Left forelimb (tissue), 1 donor: ENCODE results near the gene C1GALT1.
A peak's percentile ranks its signal among the peaks of the same experiment; 100 is the strongest.
"Not testable (repeated sequence)": the region's sequence is repeated elsewhere in the genome, so short reads cannot be mapped to it uniquely, and the experiment has no call there.

ENCODE experiments used
- DNase-seq: peaks from one replicate; pipeline ENCODE4 v3.0.0-alpha.2; 2018; ENCODE audit warnings: low spot score

Gene C1GALT1

DNA sequence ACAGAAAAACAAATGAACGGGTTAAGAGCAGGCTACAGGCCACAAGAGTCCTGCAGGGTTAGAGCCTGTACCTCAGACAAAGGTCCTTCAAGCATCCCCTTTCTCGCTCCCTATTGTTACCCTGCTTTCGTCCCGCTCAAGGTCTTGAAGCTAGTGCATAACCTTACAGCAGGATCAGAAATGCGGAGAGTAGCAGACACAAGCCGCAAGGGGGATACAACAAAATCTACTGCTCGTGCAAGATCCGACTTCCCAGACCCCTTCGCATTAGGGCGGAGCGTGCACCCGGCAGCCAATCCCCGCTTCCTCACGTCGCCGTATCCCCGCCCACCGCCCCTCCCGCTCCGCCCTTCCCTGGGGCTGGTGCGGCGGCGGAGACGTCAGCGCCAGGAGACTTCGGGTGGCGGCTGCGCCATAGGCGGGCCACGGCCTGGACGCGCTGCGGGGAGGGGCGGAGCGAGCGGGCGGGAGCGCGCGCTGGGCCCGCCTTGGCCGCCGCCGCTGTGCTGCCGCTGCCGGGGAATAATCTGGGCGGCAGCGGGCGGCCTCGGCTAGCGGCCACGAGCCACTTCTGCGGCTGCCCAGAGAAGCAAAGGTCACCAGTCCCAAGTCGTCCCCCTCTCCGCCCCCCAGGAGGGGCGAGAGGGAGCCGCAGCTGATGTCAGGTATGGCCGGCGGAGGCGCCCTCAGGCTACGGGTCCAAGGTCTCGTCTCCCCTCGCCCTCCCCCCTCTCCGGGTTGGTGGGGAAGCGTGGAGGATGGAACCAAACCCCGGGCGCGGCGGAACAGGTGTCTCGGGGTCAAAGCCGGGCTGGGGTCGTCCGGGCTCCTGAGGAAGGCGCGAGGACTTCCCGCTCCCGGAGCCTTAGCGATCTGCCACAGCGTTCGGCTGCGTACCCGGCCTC lies at the start of gene C1GALT1:
TSS of gene C1GALT1 (plus strand) at position 389 of the 905 bp plus-strand sequence. CDS start 51,776 bp downstream, outside the sequence.
- DNase-seq, result peak; percentile 97

DNA sequence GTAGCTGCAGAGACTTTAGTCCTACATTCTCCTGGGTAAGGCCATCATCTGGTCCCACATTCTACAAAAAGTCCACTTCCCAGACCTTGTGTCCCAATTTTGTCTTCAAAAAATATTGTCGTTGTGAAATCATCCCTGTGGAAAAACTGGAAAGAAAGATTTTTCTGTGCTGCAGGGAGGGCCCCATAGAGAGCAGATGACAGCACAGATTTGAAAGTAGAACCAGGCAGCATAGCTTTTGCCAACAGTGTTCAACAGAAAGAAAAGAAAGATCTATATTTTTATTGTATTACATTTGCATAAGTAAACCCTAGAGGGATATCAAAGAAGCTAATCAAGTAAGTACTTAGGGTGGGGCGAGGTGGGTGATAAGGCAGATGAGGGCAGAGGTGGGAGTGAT lies 48.3 kb upstream of the C1GALT1 start:
- DNase-seq, result no peak

DNA sequence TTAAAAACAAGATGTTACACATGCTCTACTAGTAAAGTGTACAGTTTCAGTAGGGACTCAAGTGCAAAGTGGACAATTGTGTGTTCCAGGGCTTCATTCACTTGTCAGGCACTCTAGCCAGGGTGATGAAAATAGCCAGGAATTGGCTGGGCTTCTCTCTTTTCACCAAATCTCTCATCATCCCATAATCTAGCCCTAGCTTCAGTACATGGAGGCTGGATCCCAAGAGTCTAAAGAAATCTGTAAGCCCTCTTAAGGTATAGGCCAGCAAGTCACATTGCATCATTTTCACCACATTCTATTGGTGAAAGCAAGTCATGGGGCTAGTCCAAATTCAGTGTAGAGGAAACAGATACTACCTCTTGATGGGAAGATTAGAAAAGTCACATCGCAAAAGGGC lies 47.3 kb upstream of the C1GALT1 start:
- no peak for DNase-seq

DNA sequence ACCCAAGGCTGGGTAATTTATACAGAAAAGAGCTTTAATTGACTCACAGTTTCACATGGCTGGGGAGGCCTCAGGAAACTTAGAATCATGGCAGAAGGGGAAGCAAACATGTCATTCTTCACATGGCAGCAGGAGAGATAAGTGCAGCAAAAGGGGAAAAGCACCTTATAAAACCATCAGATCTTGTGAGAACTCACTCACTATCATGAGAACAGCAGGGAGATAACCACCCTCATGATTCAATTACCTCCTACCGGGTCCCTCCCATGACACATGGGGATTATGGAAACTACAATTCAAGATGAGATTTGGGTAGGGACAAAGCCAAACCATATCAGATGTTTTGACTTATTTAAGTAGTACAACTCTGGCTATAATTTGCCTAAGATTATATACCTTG lies 46.4 kb upstream of the C1GALT1 start:
- DNase-seq, result not testable (repeated sequence)

DNA sequence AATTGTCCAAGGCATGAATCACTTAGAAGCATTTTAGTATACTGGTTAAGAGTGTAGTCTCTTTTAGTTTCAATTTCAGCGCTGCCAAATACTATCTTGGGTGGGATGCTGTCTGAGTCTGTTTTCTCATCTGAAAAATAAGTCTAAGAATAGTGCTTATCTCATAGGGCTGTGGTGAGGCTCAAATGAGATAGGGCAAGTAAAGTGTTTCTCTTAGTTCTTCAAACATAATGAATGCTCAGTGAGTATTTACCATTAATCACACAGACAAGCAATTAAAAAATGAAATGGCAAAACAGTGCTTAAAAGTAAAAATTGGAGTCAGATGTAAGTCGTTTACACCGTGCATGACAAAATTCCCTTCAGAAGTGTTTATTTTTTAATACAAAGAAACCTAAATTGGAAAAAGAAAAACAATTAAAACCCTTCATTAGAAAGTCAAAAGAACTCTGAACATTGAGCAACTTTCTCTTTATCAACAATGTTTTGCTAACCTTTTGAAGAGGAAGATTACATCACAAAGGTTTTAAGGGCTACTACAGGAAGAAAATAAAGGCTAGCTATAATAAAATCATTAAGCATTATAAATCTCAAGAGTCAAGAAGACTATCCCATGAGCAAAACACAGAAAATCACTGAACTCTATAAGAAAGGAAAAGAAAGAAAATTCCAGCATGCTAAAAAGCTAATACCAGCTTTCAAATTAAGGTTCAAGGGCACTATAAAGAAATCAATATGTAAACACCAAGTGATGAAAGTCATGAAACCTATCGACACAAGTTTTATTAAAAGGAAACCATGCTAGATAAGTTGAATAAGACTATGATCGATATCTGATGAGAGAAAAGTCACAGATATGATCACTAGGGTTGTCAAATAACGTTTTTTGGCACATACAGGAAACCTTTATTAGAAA lies 45.6 kb upstream of the C1GALT1 start:
- no peak for DNase-seq

DNA sequence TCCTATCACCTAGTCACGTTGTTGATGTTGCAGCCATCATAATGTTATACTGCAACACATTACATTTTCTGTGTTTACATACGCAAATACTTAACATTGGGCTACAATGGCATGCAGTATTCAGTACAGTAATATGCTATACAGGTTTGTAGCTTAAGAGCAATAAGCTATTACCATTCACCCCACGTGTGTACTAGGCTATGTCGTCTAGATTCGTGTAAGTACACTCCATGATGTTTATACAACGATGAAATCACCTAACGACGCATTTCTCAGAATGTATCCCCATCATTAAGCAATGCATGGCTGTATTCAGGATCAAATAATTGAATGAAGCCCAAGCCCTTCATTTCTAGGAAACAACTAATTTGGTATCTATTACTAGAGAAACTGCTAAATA lies 43.4 kb upstream of the C1GALT1 start:
- no peak for DNase-seq

DNA sequence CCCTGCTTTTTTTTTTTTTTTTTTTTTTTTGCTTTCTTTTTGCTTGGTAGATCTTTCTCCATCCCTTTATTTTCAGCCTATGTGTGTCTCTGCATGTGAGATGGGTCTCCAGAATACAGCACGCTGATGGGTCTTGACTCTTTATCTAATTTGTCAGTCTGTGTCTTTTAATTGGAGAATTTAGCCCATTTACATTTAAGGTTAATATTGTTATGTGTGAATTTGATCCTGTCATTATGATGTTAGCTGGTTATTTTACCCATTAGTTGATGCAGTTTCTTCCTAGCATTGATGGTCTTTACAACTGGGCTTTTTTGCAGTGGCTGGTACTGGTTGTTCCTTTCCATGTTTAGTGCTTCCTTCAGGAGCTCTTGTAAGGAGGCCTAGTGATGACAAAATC lies 38.9 kb upstream of the C1GALT1 start:
- not testable (repeated sequence) for DNase-seq

DNA sequence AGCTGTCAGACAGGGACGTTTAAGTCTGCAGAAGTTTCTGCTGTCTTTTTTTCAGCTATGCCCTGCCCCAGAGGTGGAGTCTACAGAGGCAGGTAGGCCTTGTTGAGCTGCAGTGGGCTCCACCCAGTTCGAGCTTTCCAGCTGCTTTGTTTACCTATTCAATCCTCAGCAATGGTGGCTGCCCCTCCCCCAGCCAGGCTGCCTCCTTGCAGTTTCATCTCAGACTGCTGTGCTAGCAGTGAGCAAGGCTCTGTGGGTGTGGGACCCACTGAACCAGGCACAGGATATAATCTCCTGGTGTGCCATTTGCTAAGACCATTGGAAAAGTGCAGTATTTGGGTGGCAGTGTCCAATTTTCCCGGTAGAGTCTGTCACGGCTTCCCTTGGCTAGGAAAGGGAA lies 37.2 kb upstream of the C1GALT1 start:
- DNase-seq, result not testable (repeated sequence)

DNA sequence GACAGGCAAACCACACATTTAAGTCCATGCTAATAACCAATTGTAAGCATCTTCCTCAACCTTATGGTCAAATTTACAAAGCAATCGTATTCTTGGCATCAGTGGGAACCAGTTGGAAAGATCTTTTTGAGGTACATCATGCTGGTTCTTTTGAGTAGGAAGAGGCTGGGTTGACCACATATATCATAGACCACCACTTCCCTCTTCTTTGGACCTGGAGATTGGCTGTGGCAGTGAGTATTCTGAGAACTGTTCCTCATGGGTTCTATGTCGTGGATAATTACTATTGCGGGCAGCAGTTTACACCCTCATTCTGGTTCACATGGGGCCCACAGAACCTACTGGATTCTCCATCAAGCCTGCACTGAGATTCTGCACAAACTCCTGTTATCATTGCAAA lies 35.5 kb upstream of the C1GALT1 start:
- no peak for DNase-seq

DNA sequence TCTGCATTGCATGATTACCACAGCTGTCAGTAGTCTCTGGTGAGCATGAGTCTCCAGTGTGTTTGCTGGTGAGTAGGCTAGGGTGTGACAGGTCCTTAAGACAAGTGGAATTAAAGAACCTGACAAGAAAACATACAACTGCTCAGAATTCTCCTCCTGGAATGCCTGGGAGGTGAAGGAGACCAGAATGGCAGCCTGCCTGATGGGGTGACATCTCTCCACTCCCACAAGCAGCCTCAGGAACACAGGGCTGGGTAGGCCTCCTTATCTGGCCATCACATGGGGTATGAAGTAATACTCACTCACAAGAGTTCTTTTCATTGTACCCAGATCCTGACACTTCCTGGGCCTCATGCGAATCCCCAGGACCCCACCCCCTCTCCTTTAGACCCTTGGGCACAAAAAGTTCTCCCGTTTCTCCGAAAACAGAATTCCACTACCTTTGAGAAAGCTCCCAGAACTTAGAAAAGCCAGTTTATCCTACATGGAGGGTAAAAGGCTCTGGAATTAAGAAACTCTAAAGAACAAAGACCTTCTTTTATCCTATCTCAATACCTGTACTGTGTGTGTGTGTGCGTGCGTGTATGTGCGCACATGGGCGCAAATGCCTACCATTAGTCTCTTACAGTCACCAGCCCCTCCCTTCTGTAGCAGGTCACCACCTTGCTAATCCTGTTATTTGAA lies 33.4 kb upstream of the C1GALT1 start:
- no peak for DNase-seq

DNA sequence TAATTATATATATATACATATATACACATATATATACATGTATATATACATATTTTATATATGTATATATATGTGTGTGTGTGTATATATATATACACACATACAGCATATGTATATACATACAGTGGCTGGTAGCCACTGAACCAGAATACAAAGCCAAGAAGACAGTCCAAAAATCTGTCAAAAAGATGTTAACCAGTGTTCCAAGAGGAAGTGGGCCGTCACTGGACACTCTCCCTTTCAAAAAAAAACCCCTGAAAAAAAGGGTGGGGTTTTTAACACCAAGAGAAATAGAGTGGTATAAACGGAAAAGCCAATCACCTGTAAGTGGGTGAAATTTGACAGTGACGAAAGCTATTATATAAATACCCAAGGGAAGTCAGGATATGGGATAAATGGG lies 31.1 kb upstream of the C1GALT1 start:
- DNase-seq, result no peak

DNA sequence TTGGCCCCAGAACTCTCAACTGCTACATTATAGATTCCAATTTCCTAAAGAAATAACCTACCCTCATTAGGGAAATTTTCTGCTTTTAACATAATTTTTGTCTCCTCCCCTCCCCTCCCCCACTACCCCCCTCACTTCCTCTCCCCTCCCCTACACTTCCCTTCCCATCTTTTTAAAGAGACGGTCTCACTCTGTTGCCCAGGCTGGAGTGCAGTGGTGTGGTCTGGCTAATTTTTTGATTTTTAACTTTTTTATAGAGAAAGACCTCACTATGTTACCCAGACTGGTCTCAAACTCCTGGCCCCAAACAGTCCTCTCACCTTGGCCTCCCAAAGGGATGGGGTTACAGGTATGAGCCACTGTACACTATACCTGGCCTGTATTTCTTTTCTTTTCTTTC lies 30.5 kb upstream of the C1GALT1 start:
- DNase-seq, result no peak

DNA sequence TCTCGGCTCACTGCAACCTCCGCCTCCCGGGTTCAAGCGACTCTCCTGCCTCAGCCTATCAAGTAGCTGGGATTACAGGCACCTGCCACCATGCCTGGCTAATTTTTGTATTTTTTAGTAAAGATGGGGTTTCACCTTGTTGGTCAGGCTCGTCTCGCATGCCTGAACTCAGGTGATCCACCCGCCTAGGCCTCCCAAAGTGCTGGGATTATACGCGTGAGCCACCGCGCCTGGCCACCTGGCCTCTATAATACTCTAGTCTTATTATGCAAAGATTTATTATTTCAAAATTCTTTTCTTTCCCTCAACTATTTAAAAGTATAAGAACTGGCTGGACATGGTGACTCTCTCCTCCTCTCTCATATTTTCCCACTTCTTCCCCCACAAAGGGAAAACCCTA lies 30.0 kb upstream of the C1GALT1 start:
- DNase-seq, result no peak

DNA sequence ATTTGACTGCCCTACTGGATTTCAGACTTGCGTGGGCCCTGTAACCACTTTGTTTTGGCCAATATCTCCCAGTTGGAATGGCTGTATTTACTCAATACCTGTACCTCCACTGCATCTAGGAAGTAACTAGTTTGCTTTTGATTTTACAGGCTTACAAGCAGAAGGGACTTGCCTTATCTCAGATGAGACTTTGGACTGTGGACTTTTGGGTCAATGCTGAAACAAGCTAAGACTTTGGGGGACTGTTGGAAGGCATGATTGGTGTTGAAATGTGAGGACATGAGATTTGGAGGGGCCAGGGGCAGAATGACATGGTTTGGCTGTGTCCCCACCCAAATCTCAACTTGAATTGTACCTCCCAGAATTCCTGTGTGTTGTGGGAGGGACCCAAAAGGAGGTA lies 28.0 kb upstream of the C1GALT1 start:
- DNase-seq, result not testable (repeated sequence)

DNA sequence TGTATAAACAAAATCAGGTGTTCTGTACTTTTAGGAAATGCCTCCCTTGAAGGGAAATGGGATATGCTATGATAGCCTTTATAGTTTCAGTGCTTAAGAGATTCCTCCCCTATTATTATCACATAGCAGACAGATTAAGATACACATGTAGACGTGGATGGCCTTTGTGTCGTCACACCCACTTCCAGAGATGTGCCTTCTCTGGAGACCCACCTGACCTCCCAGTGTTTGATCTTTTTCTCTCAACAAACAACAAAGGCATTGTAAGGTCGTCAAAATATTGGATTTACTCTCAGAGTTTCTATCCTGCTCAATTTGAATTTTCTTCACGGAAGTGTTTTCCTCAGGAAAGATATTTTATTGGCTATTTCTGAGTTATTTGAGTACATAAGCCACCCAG lies 25.7 kb upstream of the C1GALT1 start:
- no peak for DNase-seq

DNA sequence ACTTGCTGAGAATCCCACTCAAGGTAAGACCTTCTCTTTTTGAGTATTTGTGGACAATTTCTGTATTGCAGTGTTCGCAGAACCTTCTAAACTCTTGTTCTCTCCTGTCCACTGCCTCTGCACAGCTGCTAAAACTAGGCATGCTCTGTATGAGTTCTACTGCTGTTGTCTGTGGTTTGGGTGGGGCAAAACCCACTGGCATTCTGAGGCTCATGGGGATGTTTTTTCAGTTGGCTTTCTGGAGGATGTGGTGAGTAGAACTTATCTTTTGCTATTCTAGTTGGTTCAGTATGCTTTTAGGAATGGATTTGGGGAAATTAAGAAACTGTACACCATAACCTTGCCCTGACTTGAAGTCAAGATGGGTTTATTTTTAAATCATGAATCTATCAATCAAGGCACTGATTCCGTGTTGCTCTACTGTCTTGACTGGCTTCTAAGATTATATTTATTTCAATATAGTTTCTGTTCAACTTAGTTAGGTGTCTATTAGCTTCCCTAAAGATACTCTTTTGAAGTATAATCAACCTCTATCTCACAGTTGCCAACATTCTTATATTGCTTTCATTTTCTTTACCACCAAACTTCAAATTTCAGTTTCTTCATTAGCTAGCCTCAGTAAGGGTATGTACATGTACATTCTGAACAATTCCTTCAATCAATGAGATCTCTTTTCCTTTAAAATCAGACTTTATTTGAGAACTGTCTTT lies 25.0 kb upstream of the C1GALT1 start:
- no peak for DNase-seq

DNA sequence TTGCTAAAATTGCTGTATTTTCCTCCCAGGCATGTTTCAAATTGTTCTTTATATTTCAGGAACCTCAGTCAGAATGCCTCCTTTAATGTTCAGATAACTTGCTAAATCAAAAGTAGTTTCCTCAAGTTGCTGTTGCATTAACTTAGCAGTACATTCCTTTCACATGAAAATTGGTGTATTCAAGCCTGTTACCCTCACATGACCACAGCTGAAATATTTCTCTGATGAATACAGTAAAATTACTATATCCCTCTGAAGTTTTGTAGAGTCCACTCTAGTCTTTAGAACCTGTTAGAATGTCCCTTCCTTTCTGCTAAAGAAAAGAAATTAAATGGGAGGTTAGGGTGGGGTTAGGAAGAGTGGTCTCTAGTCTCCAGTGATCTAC lies 24.5 kb upstream of the C1GALT1 start:
- DNase-seq, result no peak

DNA sequence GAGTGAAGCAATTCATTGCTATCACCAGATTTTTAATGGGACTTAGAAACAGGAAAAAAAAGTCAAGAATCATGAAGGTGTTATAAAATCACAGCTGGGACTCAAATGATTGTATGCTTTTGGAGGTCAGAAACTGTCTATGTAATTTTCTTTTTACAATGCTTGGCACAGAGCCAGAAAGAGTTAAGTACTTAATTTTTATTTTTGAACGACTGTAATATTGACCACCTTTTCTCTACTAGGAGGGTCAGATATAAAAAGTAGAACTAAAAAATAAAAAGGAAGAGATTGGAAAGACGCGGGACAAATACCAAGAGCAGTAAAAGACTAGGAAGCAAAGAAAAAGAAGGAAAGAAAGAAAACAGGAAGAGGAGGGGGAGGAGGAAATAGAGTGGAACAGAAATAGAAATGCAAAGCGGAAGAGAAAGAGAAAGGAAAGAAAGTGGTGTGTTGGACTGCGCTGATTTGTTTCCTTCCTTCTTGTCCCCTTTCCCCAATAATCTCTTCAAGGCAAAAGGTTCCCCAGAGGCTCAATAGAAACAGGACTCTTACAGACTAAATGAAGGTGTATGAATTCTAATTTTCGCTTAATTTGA lies 23.2 kb upstream of the C1GALT1 start:
- DNase-seq, result no peak

DNA sequence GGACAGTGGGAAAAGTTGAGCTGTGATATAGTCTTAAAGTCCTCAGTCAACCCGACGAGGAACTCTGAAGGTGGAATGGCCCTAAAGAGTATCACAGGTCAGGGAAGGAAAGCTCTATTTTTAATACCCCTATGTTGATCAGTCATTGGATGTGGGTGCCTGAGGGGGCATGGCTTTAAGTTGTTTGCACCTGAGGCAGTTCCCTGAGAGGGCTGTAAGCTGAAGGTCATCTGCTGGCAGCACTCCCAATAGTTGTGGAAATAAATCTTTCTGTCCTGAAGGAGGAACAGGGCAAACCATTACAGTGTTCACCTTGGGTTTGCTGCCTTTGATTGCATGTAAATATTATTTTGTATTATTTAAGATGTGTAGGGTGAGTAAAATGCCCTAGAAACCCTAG lies 17.8 kb upstream of the C1GALT1 start:
- DNase-seq, result no peak

DNA sequence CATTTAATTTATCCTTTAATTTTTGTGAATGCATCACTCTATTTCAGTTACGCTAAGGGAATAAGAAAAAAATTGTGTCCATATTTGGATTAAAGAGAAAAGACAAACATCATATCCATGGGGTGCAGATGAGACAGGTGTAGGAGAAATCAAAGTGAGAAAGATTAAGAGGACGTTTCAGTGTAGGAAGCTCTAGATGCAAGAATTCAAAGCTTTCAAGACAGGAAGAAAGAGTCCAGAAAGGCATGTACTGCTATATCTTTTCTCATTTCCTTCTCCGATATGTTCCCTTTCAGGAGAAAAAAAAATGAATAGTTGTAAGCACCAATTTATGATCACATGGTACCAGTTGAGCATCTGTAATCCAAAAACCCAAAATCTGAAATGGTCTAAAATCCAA lies 17.0 kb upstream of the C1GALT1 start:
- no peak for DNase-seq

DNA sequence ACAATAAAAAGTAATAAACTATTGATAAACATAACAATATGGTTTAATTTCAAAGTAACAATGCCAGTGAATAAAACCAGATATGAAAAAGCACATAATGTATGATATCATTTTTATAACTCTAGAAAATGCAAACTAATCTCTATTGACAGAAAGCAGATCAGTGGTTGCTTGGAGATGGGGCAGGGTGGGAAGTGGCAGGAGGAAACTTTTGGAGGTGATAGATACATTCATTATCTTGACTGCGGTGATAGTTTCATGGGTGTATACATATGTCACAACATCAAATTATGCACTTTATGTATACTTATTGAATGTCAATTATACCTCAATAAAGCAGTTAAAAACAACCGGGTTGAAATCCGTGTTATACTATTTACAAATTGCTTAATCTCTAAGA lies 16.0 kb upstream of the C1GALT1 start:
- DNase-seq, result no peak
